Measurements from ENCODE around the gene DMXL2.

Gene DMXL2

DNA sequence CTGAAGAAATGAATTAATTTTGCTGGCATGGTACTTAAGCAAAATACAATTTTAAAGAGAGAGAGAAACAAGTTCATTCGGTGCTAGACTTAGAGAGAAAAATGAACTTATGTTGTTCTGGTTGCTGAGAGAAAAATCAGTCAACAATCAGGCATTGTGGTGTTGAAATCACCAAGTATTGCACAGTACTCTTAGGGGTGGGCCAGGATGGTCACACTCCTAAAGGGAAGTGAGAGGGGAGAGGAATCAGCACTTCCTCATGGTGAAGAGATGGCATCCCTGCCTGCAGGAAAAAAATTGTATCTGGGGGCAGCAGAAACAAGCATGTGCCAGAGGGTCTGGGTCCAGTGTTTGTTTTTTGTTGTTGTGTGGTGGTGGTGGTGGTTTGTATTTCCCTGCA is 7.0 kb upstream of the DMXL2 start:
- no peak for TF ChIP-seq GATA3 (IDR thresholded peaks at IDR 0.05; ENCODE audit: low read depth, low read length)
- no peak for TF ChIP-seq GATA2 (IDR thresholded peaks at IDR 0.05; ENCODE audit: low read depth, low read length)

DNA sequence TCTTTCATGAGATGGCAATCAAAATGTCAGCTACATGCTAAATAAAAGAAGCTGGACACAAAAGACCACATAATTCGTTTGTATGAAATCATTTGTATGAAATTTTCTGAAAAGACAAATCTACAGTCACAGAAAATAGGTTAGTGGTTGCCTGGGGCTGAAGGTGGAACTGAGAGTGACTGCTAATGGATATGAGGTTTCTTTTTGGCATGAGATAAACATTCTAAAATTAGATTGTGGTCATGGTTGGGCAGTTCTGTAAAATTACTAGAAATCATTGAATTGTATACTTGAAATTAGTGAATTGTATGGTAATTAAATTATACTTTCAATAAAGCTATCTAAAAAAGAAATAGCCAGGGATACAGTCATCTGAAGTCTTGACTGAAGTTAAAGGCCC is 2.7 kb upstream of the DMXL2 start:
- TF ChIP-seq GATA3 (IDR thresholded peaks at IDR 0.05; ENCODE audit: low read depth, low read length) (no peak), GATA2 (IDR thresholded peaks at IDR 0.05; ENCODE audit: low read depth, low read length) (no peak)

DNA sequence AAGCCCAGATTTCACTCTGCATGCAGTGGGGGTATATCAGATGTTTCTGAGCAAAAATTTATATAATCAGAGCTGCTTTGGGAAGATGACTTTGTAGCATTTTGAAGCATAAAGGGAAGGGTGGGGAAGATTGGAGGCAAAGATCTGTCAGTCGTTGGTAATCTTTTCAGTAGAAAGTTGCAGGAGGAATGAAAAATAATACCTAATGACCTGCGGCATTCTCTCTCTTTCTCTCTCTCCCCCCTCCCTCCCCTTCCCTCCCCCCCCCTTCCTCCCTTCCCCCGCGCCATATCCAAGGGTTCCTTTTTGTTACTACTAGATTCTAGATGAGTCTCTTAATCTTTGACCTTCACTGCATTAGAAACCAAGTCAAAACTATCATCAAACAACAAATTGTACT is 1.5 kb upstream of the DMXL2 start:
- TF ChIP-seq GATA3 (IDR thresholded peaks at IDR 0.05; ENCODE audit: low read depth, low read length), result no peak
- TF ChIP-seq GATA2 (IDR thresholded peaks at IDR 0.05; ENCODE audit: low read depth, low read length), result no peak

DNA sequence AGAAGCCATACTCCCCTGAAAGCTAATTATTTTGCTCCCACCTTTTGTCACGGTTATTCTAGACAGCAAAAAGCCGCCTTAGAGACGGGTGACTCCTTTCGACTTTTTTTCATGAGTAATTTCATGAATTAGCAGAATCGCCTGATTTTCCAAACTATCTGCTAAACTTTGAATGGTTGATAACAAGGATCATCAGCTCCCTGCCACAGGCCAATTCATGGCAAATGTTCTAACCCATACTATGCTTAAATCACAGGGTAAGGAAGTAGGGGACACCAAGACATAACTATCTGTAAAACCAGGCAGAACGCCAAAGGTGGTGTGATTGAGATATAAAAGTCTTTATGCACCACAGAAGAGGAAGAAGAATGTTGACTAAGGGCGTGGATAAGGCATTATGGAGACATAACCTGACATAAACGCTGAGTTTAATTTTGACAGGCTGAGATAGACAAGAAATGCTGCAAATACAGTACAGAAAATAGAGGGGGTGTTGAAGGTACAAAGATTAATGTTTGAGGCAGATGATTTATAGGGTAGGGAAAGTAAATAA is 891 bp upstream of the DMXL2 start:
- no peak for TF ChIP-seq GATA2 (IDR thresholded peaks at IDR 0.05; ENCODE audit: low read depth, low read length)
- no peak for TF ChIP-seq GATA3 (IDR thresholded peaks at IDR 0.05; ENCODE audit: low read depth, low read length)

DNA sequence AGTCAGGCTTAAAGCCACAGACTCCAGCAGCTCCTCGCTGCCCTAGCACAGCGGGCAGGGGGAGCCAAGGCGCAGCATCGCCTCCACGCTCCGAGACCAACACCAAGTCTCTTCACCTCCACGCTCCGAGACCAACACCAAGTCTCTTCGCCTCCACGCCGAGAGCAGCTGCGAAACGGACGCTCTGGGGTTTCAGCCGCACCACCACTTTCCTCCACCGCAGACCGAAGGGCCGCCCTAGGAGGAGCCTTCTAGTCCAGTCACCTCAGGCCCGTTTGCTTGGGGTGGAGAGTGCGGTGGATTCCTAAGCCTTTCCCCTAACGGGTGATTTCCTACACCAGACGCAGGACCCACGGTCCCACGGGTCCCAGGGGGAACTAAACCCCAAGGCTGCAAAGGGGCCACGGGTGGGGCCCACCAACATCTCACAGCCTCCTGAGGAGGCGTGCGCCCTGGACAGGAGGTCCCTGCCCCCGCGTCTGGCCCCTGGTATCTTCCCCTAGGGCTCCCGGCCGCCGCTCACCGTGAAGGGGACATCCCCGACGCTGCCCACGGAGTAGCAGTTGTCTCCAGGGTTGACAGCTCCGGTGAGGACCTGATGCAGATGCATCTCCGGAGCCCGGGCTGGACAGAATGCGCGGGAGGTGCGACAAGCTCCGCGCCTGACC is 501 bp downstream of the DMXL2 start:
- TF ChIP-seq GATA3 (IDR thresholded peaks at IDR 0.05; ENCODE audit: low read depth, low read length), result no peak

DNA sequence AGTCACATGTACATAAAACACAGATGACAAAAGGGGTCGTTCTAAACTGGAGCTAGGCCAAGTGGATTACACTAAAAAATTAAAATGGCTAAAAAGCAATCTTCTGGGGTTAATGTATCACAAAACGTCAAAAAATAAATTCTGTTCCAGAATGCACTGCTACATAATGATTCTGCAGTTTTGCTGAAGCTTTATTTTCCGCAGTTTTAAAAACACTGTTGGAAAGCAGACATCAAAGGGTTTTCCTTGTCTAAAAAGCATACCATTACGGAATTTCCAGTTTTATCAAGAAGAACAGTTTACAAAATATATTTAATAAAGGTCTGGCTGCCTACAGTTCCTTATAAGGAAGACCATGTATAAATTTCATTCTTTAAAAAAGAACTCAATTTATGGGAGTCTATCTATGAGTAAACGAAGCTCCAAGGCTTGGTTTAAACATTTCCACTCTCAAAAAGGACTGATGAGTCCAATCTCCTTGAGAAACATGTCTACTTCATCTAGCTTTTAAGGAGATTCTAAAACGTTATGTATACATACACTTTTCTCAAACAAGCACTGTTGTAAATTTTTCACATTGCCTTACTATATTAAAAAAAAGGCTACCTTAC is 1.3 kb downstream of the DMXL2 start:
- TF ChIP-seq GATA3 (IDR thresholded peaks at IDR 0.05; ENCODE audit: low read depth, low read length) (no peak), GATA2 (IDR thresholded peaks at IDR 0.05; ENCODE audit: low read depth, low read length) (no peak)

DNA sequence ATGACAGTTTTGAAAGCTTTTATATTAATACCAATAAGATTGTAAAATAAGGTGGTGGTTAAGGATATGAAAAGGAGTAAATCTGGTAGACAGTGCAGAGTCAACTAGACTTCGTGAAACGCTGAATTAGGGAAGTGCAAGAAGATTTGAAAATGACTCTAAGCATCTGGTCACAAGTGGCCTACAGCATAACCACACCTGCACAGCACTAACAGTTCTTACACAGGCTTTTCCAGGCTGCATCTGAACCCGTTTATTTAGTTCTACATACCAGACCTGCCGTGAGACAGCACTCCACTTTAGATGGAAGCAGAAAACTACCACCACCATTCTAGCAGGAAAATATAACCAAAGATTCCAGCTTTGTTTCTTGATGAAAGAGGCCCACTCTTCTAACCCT is 1.9 kb downstream of the DMXL2 start:
- TF ChIP-seq GATA2 (IDR thresholded peaks at IDR 0.05; ENCODE audit: low read depth, low read length), result no peak
- TF ChIP-seq GATA3 (IDR thresholded peaks at IDR 0.05; ENCODE audit: low read depth, low read length), result no peak

DNA sequence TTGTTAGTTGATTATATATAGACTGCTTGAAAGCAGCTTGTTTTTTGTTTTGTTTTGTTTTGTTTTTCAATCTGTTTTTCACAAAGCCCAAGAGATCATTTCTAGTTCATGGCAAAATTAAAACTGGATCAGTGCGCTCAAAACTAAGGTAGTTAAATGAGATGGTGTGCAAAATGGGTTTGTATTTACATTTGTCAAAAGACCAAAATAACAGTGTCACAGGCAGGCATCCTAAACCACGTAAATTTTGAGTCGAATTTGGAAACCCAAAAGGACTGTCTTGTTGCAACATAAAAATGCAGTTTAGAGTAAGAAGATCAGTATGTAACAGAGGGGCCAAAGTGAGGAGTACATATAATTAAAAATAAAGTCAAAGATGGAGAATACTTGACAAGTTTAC is 2.4 kb downstream of the DMXL2 start:
- TF ChIP-seq GATA2 (IDR thresholded peaks at IDR 0.05; ENCODE audit: low read depth, low read length) (no peak), GATA3 (IDR thresholded peaks at IDR 0.05; ENCODE audit: low read depth, low read length) (no peak)

DNA sequence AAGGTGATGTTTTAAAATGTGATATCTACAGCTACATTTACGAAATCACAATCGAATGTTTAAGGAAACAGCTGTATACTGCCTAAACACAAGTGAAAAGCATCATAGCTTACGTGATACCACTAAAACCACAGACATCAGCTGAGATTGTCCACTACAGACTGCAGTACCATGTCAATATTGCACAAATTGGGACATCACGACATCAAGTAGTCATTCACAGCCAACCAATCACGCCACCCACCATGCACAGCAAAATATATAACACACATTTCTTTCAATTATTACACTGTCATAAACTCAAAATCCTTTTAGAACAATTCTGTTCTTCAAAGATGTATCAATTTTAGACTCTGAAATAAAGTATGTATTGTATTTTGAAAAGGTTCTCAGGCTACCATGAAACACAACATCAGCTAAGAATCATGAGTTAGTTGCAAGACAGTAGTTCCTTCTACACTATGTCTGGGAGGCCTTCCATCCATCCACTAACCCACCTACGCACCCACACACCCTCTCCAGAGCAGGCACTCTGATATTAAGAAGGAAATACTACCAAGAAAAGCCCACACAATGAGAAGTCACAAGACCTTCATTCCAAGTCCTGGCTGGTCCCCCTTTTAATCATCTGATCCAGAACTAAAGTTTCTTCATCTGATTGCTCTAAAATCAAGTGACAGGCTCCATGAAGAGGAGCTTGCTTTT is 3.1 kb downstream of the DMXL2 start:
- TF ChIP-seq GATA3 (IDR thresholded peaks at IDR 0.05; ENCODE audit: low read depth, low read length), result no peak
- no peak for TF ChIP-seq GATA2 (IDR thresholded peaks at IDR 0.05; ENCODE audit: low read depth, low read length)

DNA sequence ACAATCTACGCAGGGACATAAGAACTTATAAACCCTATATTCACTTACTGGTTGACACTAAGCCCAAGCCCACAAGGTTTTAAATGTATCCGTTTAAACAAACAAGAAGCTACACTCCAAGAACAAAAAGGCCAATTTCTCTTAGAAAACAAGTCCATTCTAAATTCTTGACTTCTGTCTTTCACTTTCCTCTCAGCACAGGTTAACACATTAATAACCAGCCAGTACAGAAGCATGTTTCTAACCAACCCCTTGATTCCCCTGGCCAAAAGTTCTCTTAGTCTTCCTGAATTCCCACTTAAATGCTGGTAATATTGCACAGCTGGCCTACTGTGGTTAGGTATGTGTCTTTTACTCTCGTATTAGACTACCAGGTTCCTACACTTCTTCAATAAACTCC is 4.7 kb downstream of the DMXL2 start:
- TF ChIP-seq GATA3 (IDR thresholded peaks at IDR 0.05; ENCODE audit: low read depth, low read length), result no peak
- TF ChIP-seq GATA2 (IDR thresholded peaks at IDR 0.05; ENCODE audit: low read depth, low read length), result no peak

DNA sequence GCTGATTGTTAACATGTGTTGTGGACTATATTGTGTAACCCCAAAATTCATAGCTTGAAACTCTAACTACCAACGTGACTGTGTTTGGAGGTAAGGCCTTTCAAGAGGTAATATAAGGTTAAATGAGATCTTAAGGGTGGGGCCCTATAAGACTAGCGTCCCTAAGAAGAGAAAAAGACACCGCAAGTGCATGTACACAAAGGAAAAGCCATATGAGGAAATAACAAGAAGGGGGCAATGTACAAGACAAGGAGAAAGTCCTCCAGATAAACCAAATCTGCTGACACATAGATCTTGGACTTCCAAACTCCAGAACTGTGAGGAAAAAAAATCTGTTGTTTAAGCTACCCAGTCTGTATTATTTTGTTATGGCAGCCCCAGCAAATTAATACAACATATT is 8.6 kb downstream of the DMXL2 start:
- TF ChIP-seq GATA3 (IDR thresholded peaks at IDR 0.05; ENCODE audit: low read depth, low read length) (no peak), GATA2 (IDR thresholded peaks at IDR 0.05; ENCODE audit: low read depth, low read length) (no peak)

DNA sequence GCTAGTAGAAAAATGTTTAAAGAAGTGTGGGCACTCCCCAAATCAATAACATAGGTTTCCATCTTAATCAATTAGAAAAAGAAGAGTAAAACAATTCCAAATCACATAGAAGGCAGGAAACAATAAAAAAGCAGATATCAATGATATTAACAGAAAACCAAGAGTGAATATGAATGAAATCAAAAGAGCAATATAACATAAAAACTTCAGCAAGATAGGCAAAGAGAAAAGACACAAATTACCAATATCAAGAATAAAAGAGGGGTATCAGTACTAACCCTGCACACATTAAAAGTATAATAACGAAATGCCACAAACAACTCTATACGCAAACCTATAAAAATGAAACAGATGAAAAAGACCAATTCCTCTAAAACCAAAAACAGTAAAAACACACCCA is 19.6 kb downstream of the DMXL2 start:
- TF ChIP-seq GATA2 (IDR thresholded peaks at IDR 0.05; ENCODE audit: low read depth, low read length) (no peak), GATA3 (IDR thresholded peaks at IDR 0.05; ENCODE audit: low read depth, low read length) (no peak)

DNA sequence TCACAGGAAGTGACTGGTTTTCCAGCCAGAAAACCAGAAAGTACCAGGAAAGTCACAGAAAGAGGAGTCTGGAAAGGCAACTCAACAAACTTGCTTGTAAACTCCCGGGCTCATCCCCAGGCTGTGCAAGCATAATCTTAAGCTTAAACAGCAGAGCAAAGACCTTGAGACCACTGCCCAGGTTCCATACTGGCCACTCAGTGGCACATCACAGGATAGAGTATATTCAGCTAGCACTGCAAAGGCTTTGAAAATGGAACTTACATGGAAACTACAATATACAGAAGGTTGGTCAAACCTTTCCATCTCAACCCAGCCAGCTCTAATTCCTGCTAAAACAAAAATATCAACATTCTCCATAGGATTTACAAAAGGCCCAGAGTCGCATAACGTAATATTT is 20.1 kb downstream of the DMXL2 start:
- TF ChIP-seq GATA2 (IDR thresholded peaks at IDR 0.05; ENCODE audit: low read depth, low read length) (no peak), GATA3 (IDR thresholded peaks at IDR 0.05; ENCODE audit: low read depth, low read length) (no peak)

DNA sequence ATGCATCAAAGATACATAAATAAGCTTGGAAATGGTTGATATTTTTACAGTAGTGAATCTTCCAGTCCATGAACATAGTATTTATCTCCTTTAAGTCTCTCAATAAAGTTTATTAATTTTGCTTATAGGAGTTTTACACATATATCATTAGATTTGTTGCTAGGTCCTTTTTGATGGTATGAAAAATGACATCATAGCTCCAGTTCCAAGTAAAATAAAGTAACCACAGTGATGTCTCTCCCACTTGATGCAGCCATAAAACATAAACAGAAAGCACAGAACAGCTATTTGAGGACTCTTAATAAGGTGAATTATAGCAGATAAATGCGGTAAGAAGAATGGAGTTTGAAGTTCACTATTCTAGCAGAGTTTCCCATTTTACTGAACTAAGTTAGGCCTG is 20.8 kb downstream of the DMXL2 start:
- no peak for TF ChIP-seq GATA3 (IDR thresholded peaks at IDR 0.05; ENCODE audit: low read depth, low read length)
- no peak for TF ChIP-seq GATA2 (IDR thresholded peaks at IDR 0.05; ENCODE audit: low read depth, low read length)

DNA sequence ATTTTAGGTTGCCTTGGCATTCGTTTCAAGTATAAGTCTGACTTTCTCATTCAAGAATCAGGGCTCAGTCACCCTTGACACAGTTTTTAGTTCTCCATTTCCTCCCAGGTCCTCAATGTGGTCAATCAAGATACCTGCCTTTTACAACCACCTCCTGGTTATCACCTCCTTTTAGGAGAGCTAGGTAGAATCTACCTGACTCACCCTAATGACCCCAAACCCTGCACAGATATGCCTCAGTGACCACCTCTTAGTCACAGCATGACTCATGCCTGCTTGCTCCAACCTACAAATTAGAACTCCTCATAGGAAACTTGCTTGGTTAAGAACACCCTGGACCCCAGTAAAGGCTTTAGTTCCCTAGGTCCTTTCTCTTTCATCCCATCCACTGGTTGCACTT is 22.5 kb downstream of the DMXL2 start:
- TF ChIP-seq GATA3 (IDR thresholded peaks at IDR 0.05; ENCODE audit: low read depth, low read length) (no peak), GATA2 (IDR thresholded peaks at IDR 0.05; ENCODE audit: low read depth, low read length) (no peak)
